HepG2 (cell line): ENCODE measurements around the gene FAM169A. TPM values are rescaled to one million over a fixed set of nuclear protein-coding genes. Genes with fewer than 3 reads are reported as not detected.

Experiments used
- ARNTL ChIP-seq: sonication (generic); formaldehyde crosslinking; IDR thresholded peaks from 2 replicates; pipeline ENCODE4 v1.4.0; 2020; ENCODE audit warnings: mild to moderate bottlenecking, missing genetic modification reagents
- HNRNPL ChIP-seq: fragments of 200-400 bp; formaldehyde crosslinking; IDR thresholded peaks from 2 replicates; pipeline ENCODE4 v1.6.1; 2017; ENCODE audit warnings: mild to moderate bottlenecking, low read depth, low read length
- IKZF4 ChIP-seq: sonication (generic); formaldehyde crosslinking; IDR thresholded peaks from 2 replicates; pipeline ENCODE4 v1.5.1; 2020; ENCODE audit warnings: borderline replicate concordance, mild to moderate bottlenecking, low read depth, missing genetic modification reagents; ENCODE audit errors: not compliant biosample characterization
- KLF12 ChIP-seq: sonication (generic); formaldehyde crosslinking; IDR thresholded peaks from 2 replicates; pipeline ENCODE4 v1.4.0; 2020; ENCODE audit warnings: missing genetic modification reagents, borderline replicate concordance
- KMT2A ChIP-seq: sonication (generic); formaldehyde crosslinking; IDR thresholded peaks from 2 replicates; pipeline ENCODE4 v1.4.0; 2020; ENCODE audit warnings: missing genetic modification reagents
- RBAK ChIP-seq: sonication (generic); formaldehyde crosslinking; IDR thresholded peaks from 2 replicates; pipeline ENCODE4 v1.5.1; 2020; ENCODE audit warnings: mild to moderate bottlenecking, missing genetic modification reagents
- RBM39 ChIP-seq: fragments of 200-400 bp; formaldehyde crosslinking; IDR thresholded peaks from one replicate; pipeline ENCODE4 v1.6.1; 2018; ENCODE audit warnings: antibody characterized with exemption, mild to moderate bottlenecking, low read depth, low read length; ENCODE audit not compliant: poor library complexity, severe bottlenecking
- RFX3 ChIP-seq: IDR thresholded peaks from 2 replicates; pipeline ENCODE4 v1.6.1; 2016; ENCODE audit warnings: missing biosample characterization, missing genetic modification reagents
- SIN3A ChIP-seq: IDR thresholded peaks from 2 replicates; pipeline ENCODE4 v1.6.1; 2011; ENCODE audit warnings: low read depth, mild to moderate bottlenecking, control low read depth, low read length, borderline replicate concordance
- SMAD1 ChIP-seq: sonication (generic); formaldehyde crosslinking; IDR thresholded peaks from 2 replicates; pipeline ENCODE4 v1.4.0; 2020; ENCODE audit warnings: missing genetic modification reagents, low read depth, mild to moderate bottlenecking, borderline replicate concordance
- SNRNP70 ChIP-seq: fragments of 200-400 bp; formaldehyde crosslinking; IDR thresholded peaks from 2 replicates; pipeline ENCODE4 v1.6.1; 2017; ENCODE audit warnings: mild to moderate bottlenecking, low read depth, low read length, moderate library complexity
- TP53 ChIP-seq: sonication (generic); formaldehyde crosslinking; conservative IDR thresholded peaks from 2 replicates; pipeline ENCODE4 v1.4.0; 2020; ENCODE audit warnings: missing genetic modification reagents
- ZBTB3 ChIP-seq: sonication (generic); formaldehyde crosslinking; IDR thresholded peaks from 2 replicates; pipeline ENCODE4 v1.4.0; 2020; ENCODE audit warnings: low read depth, mild to moderate bottlenecking, moderate library complexity, missing genetic modification reagents, borderline replicate concordance
- ZFP36L2 ChIP-seq: sonication (generic); formaldehyde crosslinking; IDR thresholded peaks from 2 replicates; pipeline ENCODE4 v1.4.0; 2020; ENCODE audit warnings: missing genetic modification reagents
- ZNF124 ChIP-seq: sonication (generic); formaldehyde crosslinking; IDR thresholded peaks from 2 replicates; pipeline ENCODE4 v1.4.0; 2020; ENCODE audit warnings: missing genetic modification reagents
- polyA plus RNA-seq, 8 experiments: library from polyadenylated mRNA; depleted of rRNA in 3 of 8; stranded (reverse) in 7 of 8; unstranded in 1 of 8; fragments of >200 nt; fragmentation: Illumina TruSeq in 4 of 8; extraction: Trizol in 4 of 8; gene quantifications; 2 replicates each; pipeline versions ENCODE4 v1.2.1 to v1.2.3, GENCODE V29; 2011 to 2016; ENCODE audit warnings: low read depth in 4 of 8, missing spikeins in 1 of 8, mixed read lengths in 1 of 8; ENCODE audit not compliant: insufficient read depth in 1 of 8
- total RNA-seq, 5 experiments: library from RNA; depleted of rRNA; stranded (reverse); fragments of >200 nt; fragmentation: Illumina TruSeq; extraction: Trizol; gene quantifications; 2 replicates each; pipeline ENCODE4 v1.2.3, GENCODE V29; 2016; ENCODE audit warnings: low read depth in 1 of 5
- TF ChIP-seq, protein P1 (sequence below): sonication (generic); formaldehyde crosslinking; IDR thresholded peaks from 2 replicates; pipeline ENCODE4 v1.5.0; 2020; ENCODE audit warnings: missing genetic modification reagents
- TF ChIP-seq, protein P2 (sequence below), 2 experiments: fragments of 450-650 bp in 1 of 2; sonication (generic) in 1 of 2; formaldehyde crosslinking in 1 of 2; IDR thresholded peaks; 2 replicates each; pipeline versions ENCODE4 v1.6.1 to v1.8.0; 2016 to 2022; ENCODE audit warnings: antibody characterized with exemption in 1 of 2, mild to moderate bottlenecking in 1 of 2, missing genetic modification reagents in 1 of 2
- TF ChIP-seq, protein P3 (sequence below): IDR thresholded peaks from 2 replicates; pipeline ENCODE4 v1.6.1; 2016; ENCODE audit warnings: mild to moderate bottlenecking

FAM169A gene
- total and polyA plus RNA-seq, 2 of the 13 experiments (the other 11 are each of a cell fraction or from before 2014, with no cell fraction given): 21.1 to 110 TPM

DNA sequence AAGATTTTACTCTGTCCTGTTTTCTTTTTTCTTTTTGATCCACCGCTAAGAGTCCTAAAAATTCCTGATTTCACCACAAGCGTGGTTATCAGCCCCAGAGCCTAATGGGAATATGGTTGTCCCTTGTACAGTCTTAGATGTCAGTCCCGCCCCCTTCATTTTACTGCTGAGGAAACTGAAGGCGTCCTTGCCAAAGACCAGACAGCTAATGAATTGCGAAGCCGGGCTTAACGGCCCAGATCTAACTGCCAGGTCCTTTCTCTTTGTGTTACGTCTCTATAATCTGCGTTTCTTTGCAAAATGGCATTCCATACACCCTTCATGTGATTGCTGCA lies 98.6 kb downstream of the FAM169A start (continued):
- TF ChIP-seq ARNTL (CRISPR knock-in tag) (no peak), ZNF124 (CRISPR knock-in tag) (no peak), IKZF4 (CRISPR knock-in tag) (no peak), ZBTB3 (no peak), ZFP36L2 (CRISPR knock-in tag) (no peak), RFX3 (CRISPR knock-in tag) (no peak), KLF12 (no peak), RBM39 (no peak), SMAD1 (CRISPR knock-in tag) (no peak), TP53 (CRISPR knock-in tag) (no peak), HNRNPL (no peak), SIN3A (0 out of 2 replicates have a peak, but pooled peaks have one; percentile 16), SNRNP70 (no peak), KMT2A (no peak), RBAK (CRISPR knock-in tag) (no peak)
- TF ChIP-seq, protein P1, sequence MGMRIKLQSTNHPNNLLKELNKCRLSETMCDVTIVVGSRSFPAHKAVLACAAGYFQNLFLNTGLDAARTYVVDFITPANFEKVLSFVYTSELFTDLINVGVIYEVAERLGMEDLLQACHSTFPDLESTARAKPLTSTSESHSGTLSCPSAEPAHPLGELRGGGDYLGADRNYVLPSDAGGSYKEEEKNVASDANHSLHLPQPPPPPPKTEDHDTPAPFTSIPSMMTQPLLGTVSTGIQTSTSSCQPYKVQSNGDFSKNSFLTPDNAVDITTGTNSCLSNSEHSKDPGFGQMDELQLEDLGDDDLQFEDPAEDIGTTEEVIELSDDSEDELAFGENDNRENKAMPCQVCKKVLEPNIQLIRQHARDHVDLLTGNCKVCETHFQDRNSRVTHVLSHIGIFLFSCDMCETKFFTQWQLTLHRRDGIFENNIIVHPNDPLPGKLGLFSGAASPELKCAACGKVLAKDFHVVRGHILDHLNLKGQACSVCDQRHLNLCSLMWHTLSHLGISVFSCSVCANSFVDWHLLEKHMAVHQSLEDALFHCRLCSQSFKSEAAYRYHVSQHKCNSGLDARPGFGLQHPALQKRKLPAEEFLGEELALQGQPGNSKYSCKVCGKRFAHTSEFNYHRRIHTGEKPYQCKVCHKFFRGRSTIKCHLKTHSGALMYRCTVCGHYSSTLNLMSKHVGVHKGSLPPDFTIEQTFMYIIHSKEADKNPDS (CRISPR knock-in tag): no peak
- TF ChIP-seq, protein P2, sequence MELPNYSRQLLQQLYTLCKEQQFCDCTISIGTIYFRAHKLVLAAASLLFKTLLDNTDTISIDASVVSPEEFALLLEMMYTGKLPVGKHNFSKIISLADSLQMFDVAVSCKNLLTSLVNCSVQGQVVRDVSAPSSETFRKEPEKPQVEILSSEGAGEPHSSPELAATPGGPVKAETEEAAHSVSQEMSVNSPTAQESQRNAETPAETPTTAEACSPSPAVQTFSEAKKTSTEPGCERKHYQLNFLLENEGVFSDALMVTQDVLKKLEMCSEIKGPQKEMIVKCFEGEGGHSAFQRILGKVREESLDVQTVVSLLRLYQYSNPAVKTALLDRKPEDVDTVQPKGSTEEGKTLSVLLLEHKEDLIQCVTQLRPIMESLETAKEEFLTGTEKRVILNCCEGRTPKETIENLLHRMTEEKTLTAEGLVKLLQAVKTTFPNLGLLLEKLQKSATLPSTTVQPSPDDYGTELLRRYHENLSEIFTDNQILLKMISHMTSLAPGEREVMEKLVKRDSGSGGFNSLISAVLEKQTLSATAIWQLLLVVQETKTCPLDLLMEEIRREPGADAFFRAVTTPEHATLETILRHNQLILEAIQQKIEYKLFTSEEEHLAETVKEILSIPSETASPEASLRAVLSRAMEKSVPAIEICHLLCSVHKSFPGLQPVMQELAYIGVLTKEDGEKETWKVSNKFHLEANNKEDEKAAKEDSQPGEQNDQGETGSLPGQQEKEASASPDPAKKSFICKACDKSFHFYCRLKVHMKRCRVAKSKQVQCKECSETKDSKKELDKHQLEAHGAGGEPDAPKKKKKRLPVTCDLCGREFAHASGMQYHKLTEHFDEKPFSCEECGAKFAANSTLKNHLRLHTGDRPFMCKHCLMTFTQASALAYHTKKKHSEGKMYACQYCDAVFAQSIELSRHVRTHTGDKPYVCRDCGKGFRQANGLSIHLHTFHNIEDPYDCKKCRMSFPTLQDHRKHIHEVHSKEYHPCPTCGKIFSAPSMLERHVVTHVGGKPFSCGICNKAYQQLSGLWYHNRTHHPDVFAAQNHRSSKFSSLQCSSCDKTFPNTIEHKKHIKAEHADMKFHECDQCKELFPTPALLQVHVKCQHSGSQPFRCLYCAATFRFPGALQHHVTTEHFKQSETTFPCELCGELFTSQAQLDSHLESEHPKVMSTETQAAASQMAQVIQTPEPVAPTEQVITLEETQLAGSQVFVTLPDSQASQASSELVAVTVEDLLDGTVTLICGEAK (IDR thresholded peaks at IDR 0.05): no peak
- TF ChIP-seq, protein P2 (CRISPR knock-in tag; IDR thresholded peaks at IDR 0.05): no peak
- TF ChIP-seq, protein P3, sequence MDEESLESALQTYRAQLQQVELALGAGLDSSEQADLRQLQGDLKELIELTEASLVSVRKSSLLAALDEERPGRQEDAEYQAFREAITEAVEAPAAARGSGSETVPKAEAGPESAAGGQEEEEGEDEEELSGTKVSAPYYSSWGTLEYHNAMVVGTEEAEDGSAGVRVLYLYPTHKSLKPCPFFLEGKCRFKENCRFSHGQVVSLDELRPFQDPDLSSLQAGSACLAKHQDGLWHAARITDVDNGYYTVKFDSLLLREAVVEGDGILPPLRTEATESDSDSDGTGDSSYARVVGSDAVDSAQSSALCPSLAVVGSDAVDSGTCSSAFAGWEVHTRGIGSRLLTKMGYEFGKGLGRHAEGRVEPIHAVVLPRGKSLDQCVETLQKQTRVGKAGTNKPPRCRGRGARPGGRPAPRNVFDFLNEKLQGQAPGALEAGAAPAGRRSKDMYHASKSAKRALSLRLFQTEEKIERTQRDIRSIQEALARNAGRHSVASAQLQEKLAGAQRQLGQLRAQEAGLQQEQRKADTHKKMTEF (CRISPR knock-in tag): no peak
